Thymus (tissue), 11 donors: ENCODE results near the gene AGBL5. TPM values are rescaled to one million over a fixed set of nuclear protein-coding genes. Genes with fewer than 3 reads are reported as not detected.
A peak's percentile ranks its signal among the peaks of the same experiment; 100 is the strongest.

Source experiments
- DNase-seq, 9 donors: peaks; one replicate each; pipeline ENCODE4 v3.0.0-alpha.2; 2013; ENCODE audit warnings: low spot score in 9 of 9, low read depth in 6 of 9, missing footprints in 1 of 9
- H3K27ac ChIP-seq, 2 donors: one replicate each; pipeline ENCODE4 v1.5.1; 2013; ENCODE audit warnings: control low read depth in 1 of 2, low read depth in 1 of 2, low read length in 1 of 2, mild to moderate bottlenecking in 1 of 2, moderate library complexity in 1 of 2
- H3K27me3 ChIP-seq, 2 donors: one replicate each; pipeline ENCODE4 v1.5.1; 2013; ENCODE audit warnings: low read length in 1 of 2; ENCODE audit not compliant: control insufficient read depth in 2 of 2, insufficient read depth in 1 of 2
- H3K36me3 ChIP-seq, 2 donors: one replicate each; pipeline ENCODE4 v1.5.1; 2013; ENCODE audit warnings: low read length in 1 of 2, mild to moderate bottlenecking in 1 of 2, moderate library complexity in 1 of 2; ENCODE audit not compliant: control insufficient read depth in 2 of 2, insufficient read depth in 2 of 2
- H3K4me1 ChIP-seq, 2 donors: one replicate each; pipeline ENCODE4 v1.5.1; 2013; ENCODE audit warnings: low read length in 2 of 2; ENCODE audit not compliant: control insufficient read depth in 2 of 2, insufficient read depth in 2 of 2
- H3K4me3 ChIP-seq, 2 donors: one replicate each; pipeline ENCODE4 v1.5.1; 2013; ENCODE audit warnings: low read length in 2 of 2, control low read depth in 1 of 2, mild to moderate bottlenecking in 1 of 2
- H3K9me3 ChIP-seq, 2 donors: one replicate each; pipeline ENCODE4 v1.5.1; 2013; ENCODE audit warnings: low read length in 1 of 2, mild to moderate bottlenecking in 1 of 2; ENCODE audit not compliant: control insufficient read depth in 2 of 2, insufficient read depth in 1 of 2
- WGBS: extraction: QIAGEN DNeasy Blood & Tissue Kit; methylation state at CpG from one replicate; pipeline ENCODE4 v1.1.7; 2013; 5-methylcytosine and 5-hydroxymethylcytosine counted together
- polyA plus RNA-seq: library from polyadenylated mRNA; stranded (reverse); fragments of 200-250 nt; gene quantifications from one replicate; pipeline ENCODE4 v1.2.3, GENCODE V29; 2013
- total RNA-seq: library from RNA; stranded (reverse); fragments of 120-200 nt; gene quantifications from one replicate; pipeline ENCODE4 v1.2.4, GENCODE V29; 2013
- donor health status: healthy.

The AGBL5 gene
- total and polyA plus RNA-seq, 2 donors, result 11.0 to 18.5 TPM

DNA sequence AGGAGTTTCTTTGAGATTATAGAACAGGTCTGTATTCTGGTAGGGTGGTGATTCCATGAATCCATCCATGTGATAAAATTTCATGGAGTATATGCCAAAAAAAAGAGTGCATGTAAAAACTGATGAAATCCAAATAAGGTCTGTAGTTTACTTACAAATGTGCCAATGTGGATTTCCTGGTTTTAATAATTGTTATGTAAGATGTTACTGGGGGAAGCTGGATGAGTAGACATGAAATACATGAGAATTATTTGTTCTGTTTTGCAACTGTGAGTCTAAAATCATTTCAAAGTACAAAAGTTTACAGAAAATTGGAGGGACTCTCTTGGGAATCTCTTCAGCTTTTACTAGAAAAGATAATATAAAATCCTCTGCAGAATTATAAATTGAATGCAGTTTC is 42.4 kb upstream of the AGBL5 start:
- no peaks in the 10 kb centered on the region for H3K36me3 ChIP-seq
- H3K9me3 ChIP-seq, result no peaks in the 10 kb centered on the region
- peaks cover 0 to 18% of the 10 kb centered on the region in 2 donors for H3K27me3 ChIP-seq
- H3K27ac ChIP-seq, result no peak overlapping the region
- H3K4me3 ChIP-seq, result no peak overlapping the region
- DNase-seq, result no peak
- peaks cover 0 to 4% of the 10 kb centered on the region in 2 donors for H3K4me1 ChIP-seq

DNA sequence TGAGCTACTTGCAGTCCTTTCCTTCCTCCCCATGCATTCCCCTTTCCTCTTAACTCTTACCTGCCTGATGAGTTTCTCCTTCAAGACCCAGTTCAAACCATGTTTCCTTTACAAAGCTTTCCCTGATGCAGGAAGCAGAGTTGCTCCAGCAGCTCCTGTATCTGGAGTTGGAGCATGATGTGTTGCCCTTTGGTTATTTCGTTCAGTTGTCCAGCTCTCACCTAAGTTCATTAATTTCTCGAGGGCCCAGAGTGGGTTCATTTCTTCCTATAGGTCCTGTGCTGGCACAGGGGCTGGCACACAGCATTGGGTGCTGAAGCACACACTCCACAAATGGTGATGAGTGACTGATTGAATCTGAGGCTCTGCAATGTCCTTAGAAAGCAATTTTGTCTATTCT is 41.8 kb upstream of the AGBL5 start:
- H3K27ac ChIP-seq, result no peak overlapping the region
- no peak overlapping the region for H3K4me3 ChIP-seq
- H3K36me3 ChIP-seq, result no peaks in the 10 kb centered on the region
- peaks cover 0 to 4% of the 10 kb centered on the region in 2 donors for H3K4me1 ChIP-seq
- DNase-seq, result no peak
- peaks cover 0 to 18% of the 10 kb centered on the region in 2 donors for H3K27me3 ChIP-seq
- H3K9me3 ChIP-seq, result no peaks in the 10 kb centered on the region
- 91% methylated on average over 2 of the region's 2 CpGs for WGBS

DNA sequence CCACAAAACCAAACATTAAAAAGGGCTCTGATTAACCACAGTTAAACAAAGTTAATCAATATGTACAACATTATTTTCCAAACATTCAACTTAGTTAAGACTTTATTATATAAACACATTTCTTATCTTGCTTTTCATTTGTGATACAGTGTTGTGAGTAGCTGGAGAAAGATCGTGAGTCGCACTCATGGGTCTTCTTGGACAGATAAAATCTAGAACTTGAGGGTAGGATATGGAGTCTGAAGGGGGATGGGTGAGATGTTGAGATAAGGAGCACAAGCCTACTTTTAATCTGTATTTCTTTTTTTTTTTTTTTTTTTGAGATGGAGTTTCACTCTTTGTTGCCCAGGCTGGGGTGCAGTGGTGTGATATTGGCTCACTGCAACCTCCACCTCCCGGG is 41.3 kb upstream of the AGBL5 start:
- peaks cover 0 to 4% of the 10 kb centered on the region in 2 donors for H3K4me1 ChIP-seq
- peaks cover 0 to 18% of the 10 kb centered on the region in 2 donors for H3K27me3 ChIP-seq
- H3K4me3 ChIP-seq, result no peak overlapping the region
- peak in 2 of 9 donors; percentile 10 to 35 for DNase-seq
- no peaks in the 10 kb centered on the region for H3K36me3 ChIP-seq
- H3K27ac ChIP-seq, result no peak overlapping the region
- WGBS, result 44% methylated on average over 3 of the region's 3 CpGs
- no peaks in the 10 kb centered on the region for H3K9me3 ChIP-seq

DNA sequence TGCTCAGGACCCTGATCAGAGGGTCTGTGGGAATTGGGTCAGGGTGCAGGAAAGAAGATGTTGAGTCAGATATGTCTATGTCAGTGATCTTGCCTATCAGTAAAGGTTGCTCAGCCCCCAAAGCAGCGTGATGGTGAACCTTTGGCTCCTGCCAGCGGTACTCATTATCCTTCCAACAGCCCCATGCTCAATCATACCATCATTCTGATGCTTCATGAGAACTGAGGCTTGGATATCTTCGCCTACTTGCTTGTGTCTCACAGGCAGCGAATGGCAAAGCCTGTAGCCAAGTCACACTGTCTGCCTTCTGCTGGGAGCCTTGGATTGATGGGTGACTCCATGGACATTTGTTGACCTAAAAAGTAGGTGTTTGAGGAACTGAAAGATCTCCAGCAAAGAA is 37.7 kb upstream of the AGBL5 start:
- Histone ChIP-seq H3K27ac (no peak overlapping the region), H3K4me3 (no peak overlapping the region), H3K27me3 (peaks cover 0 to 5% of the 10 kb centered on the region in 2 donors), H3K36me3 (no peaks in the 10 kb centered on the region), H3K9me3 (no peaks in the 10 kb centered on the region), H3K4me1 (peaks cover 0 to 4% of the 10 kb centered on the region in 2 donors)
- WGBS, result 95% methylated on average over 4 of the region's 4 CpGs
- no peak for DNase-seq

DNA sequence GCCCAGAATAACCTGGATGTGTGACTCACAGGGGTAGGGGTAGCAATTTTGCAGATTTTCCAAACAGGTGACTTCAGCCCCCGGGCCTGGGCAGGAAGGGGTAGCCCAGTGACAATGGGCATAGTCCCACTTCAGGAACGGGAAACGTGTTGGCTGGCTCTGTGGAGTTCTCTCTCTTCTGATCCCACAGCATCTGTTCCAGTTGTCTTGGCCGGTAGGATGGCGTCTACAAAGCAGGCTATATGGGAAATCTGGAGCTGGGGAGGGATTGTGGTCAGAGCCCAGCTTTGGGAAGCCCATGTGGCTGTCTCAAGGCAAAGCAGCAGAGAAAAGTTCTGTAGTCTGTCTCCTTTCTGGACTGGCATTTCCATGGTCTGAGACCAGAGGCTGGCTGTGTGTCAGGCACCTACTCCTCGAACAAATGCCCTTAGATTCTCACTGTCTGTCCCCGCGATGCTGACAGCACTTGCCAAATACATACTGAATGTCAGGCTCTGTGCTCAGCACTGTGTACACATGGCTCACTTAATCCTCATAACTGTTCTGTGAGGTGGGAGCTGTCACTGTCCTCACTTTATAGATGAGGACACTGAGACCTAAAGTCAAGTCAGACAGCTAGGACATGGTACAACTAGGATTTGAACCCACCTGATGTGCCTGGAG is 36.6 kb upstream of the AGBL5 start:
- Histone ChIP-seq H3K27me3 (peaks cover 0 to 4% of the 10 kb centered on the region in 2 donors), H3K4me3 (no peak overlapping the region), H3K9me3 (no peaks in the 10 kb centered on the region), H3K27ac (no peak overlapping the region), H3K4me1 (peaks cover 0 to 4% of the 10 kb centered on the region in 2 donors), H3K36me3 (no peaks in the 10 kb centered on the region)
- DNase-seq, result no peak
- 95% methylated on average over 8 of the region's 8 CpGs for WGBS

DNA sequence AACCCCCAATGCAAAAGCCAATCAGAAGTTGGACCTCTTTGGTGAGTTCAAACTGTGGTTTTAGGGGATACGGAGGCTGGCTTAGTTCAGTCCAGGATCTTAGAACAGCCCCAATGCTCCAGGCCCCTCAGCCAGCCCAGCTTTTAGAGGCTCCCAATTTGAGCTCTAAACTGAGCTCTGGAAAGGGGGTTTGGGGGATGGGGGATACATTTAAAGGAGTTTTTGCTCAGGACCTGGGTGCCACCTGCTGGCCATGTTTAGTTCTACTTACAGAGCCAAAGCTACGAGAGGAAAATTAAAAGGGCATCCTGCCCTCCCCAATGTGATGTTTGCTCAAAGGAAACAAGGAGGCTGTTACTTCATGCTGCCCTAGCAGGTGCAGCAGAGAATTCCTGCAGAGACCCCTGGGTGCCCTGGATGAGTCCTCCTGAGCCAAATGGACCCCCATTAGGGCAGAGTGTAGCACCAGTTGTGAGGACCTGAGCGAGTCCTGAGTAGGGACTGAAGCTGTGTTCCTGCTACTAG is 34.6 kb upstream of the AGBL5 start:
- H3K4me3 ChIP-seq, result no peak overlapping the region
- H3K27me3 ChIP-seq, result peaks cover 0 to 4% of the 10 kb centered on the region in 2 donors
- DNase-seq, result peak in 5 of 9 donors; percentile 27 to 65 (median 39)
- H3K4me1 ChIP-seq, result no peaks in the 10 kb centered on the region
- no peaks in the 10 kb centered on the region for H3K9me3 ChIP-seq
- H3K36me3 ChIP-seq, result no peaks in the 10 kb centered on the region
- H3K27ac ChIP-seq, result no peak overlapping the region
- 67% methylated on average over 3 of the region's 3 CpGs for WGBS

DNA sequence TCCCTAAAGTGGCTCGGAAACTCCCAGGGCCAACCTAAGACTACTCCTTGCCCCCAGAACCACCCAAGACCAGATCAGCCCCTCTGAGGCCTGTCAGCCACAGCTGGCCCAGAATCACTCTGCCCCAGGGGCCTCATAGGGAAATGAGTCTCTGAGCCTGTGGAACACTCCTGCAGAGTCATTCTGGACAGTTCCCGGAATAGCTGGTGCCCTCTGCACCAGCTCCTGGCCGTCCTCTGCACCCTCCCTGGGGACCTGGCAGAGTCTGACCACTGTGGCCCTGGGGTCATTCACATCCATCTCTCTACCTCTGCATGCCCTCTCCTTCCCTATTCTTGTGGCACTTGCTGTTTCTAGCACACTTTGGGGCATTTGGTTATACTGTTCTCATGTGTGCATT is 33.3 kb upstream of the AGBL5 start:
- H3K36me3 ChIP-seq, result no peaks in the 10 kb centered on the region
- H3K27me3 ChIP-seq, result peaks cover 0 to 3% of the 10 kb centered on the region in 2 donors
- 95% methylated on average over 3 of the region's 3 CpGs for WGBS
- no peak overlapping the region for H3K27ac ChIP-seq
- DNase-seq, result no peak
- no peak overlapping the region for H3K4me3 ChIP-seq
- no peaks in the 10 kb centered on the region for H3K9me3 ChIP-seq
- H3K4me1 ChIP-seq, result no peaks in the 10 kb centered on the region

DNA sequence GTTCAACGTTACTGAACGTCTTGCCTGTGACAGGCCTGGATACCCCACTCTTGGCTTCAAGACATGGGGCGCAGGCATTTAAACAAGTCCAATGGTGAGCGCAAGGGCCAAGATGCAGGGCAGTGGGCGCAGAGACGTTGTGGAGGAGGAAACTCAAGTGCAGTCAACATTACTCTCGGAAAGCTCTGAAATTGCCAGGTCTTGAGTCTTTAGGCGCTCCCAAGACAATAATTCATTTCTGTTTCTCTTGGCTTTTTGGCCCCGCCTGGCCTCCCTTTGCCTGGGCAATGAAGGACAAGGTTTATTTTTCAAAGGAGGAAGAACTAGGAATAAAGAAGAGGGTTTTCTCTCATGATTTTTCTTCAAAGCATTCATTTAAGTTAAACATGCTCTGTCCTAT is 32.0 kb upstream of the AGBL5 start:
- H3K4me1 ChIP-seq, result no peaks in the 10 kb centered on the region
- no peak for DNase-seq
- no peaks in the 10 kb centered on the region for H3K9me3 ChIP-seq
- H3K36me3 ChIP-seq, result no peaks in the 10 kb centered on the region
- H3K27me3 ChIP-seq, result peaks cover 0 to 3% of the 10 kb centered on the region in 2 donors
- H3K27ac ChIP-seq, result no peak overlapping the region
- 96% methylated on average over 9 of the region's 9 CpGs for WGBS
- H3K4me3 ChIP-seq, result no peak overlapping the region

DNA sequence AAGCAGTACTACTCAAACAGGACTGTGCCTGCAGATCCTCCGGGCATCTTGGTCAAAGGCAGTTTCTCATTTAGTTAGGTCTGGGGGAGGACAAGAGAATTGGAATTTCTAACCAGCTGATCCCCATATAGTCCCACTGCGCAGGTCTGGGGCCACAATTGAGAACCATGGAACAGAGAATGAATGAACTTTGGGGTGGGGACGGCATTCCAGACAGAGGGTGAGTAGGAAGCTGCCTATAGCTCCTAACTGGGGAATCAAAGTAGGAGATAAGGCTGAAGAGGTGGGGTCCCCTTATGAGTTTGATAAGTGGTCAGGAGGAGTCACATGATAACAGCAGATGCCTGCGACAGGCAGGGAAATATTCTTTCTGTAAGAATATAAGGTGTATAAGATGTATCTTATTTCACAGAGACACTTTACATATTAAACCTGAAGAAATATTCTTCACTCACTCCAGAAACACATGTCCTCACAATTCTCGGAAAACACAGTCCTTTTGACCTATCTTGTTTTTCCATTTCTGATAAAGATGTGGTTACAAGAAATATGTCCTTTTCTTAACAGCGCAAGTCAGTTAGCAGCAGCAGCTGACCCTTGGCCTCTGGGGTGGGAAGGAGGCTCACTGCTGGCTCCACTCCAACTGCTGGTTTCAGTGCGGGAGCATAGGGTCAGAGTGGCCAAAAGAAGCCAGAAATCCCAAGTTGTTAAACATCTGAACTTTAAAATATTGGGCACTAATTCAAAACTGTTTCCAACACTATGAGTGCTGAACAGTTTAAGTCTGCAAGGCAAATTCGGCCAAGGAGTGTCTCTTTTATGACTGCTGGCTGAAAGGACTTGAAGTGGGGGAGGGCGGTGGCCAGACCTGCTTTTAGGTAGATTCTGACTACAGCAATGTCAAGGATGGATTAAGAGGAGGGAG is 31.3 kb upstream of the AGBL5 start:
- peaks cover 0 to 3% of the 10 kb centered on the region in 2 donors for H3K27me3 ChIP-seq
- H3K4me1 ChIP-seq, result no peaks in the 10 kb centered on the region
- H3K9me3 ChIP-seq, result no peaks in the 10 kb centered on the region
- no peaks in the 10 kb centered on the region for H3K36me3 ChIP-seq
- no peak overlapping the region for H3K4me3 ChIP-seq
- 91% methylated on average over 9 of the region's 9 CpGs for WGBS
- no peak overlapping the region for H3K27ac ChIP-seq
- no peak for DNase-seq
